GM19099 (cell line): ENCODE data around the gene FOXA2.

Experiments used
- POLR2A ChIP-seq: IDR thresholded peaks from 3 replicates; pipeline ENCODE4 v1.6.1; 2011; ENCODE audit warnings: low read depth; ENCODE audit not compliant: insufficient read length; ENCODE audit errors: extremely low read depth

The FOXA2 gene

DNA sequence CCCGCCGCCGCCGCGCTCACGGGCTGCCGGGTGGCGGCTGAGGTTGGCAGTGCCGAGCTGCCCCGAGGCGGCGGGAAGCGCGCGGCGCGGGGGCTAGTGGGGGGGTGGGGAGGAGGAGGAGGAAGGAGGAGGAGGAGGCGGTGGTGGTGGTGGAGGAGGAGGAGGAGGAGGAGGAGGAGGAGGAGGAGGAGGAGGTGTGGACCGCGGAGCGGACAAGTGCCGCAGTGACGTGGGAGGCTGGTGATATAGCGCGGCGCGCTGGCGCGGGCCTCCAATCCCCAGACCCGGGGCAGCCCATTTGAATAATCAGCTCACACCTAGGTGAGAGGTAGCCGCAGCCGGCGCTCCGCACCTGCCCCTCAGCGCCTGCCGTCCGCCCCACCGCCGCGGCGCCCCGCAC lies at the start of gene FOXA2:
TSS of gene FOXA2 (minus strand) at position 51 of the 400 bp plus-strand sequence. CDS start 294 bp downstream, outside the sequence.
- no peak for TF ChIP-seq POLR2A

DNA sequence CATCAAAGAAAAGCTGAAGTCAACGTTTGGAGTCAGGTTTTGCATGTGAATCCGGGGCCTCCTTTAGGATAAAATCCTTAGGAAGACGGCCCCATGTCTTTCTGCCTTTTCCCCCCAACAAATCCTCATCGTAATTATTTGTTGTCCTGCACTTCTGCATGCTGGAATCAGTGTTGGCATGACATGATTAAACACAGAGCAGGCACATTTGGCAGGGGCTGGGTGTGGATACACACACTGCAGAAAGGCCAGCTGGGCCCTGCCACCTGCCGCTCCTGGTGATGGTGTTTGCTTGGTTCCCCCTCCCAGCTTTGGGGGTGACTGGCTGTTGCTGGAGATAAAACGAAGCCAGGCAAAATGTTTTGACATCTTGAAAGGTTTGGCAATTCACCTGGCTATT lies 46.3 kb upstream of the FOXA2 start:
- TF ChIP-seq POLR2A = no peak

DNA sequence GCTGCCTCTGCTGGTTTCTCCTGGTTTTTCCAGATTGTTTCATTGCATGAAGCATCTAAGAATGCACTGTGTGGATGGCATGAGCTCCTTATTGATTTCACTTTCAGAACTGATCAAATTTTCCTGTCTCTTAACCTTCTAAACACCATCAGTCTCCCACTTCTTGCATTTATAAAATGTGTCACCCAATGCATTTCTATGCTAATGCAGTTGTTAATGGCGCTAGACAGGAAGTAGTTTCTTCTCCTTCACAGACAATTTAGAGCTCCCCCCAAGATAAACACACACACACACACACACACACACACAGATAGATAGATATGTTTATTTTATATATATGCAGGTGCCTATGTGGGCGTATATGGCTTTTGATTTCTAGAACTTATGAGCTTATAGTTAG lies 45.6 kb upstream of the FOXA2 start:
- no peak for TF ChIP-seq POLR2A

DNA sequence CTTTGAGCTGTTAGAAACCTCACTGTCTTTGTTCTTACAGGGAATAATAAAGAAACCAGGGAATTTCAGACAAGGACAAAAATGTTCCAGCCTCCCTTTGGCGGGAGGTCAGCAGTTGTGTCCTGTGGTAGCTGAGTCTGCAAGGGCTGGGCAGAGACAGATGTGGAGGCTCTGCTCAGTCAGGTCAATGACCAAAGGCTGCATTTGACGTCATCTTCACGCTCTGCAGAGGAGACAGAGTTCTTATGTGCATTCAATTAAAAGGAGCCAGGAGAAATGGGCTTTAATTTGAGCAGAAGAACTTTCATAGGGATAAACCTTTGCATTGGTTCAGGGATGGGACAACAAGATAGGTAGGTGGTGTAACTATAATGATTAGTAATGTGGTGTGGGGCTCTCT lies 45.1 kb upstream of the FOXA2 start:
- TF ChIP-seq POLR2A = no peak

DNA sequence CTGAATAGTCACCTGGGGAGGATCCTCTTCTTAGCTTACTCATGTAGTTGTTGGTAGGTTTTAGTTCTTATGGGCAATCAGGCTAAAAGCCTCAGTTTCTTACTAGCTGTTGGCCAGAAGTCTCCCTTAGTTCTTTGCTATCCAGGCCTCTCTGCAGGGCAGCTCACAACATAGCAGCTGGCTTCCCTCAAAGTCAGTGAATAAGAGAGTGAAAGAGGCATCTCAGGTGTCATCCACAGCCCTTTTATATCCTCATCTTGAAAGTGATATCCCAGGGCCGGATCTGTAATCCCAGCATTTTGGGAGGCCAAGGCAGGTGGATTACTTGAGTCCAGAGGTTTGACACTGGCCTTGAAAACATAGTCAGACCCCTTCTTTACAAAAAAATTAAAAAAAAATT lies 42.1 kb upstream of the FOXA2 start:
- no peak for TF ChIP-seq POLR2A

DNA sequence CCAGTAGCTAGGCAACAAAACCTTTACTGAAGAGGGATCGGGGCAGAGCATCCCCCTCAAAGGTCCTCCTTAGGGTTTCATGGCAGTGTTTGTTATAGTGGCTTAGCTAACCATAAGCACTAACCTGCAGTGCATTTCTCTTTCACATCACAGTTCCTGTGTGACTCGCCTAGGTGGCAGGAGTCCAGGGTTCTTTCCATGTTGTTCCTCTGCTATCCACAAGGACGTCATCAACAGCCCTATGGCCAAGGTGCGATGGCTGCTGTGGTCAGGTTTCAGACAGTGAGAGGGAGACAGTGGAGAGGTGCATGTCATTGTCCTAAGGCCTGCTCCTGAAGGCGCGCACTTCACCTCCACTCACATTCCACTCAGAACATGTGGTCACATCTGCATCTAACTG lies 38.8 kb upstream of the FOXA2 start:
- TF ChIP-seq POLR2A = no peak

DNA sequence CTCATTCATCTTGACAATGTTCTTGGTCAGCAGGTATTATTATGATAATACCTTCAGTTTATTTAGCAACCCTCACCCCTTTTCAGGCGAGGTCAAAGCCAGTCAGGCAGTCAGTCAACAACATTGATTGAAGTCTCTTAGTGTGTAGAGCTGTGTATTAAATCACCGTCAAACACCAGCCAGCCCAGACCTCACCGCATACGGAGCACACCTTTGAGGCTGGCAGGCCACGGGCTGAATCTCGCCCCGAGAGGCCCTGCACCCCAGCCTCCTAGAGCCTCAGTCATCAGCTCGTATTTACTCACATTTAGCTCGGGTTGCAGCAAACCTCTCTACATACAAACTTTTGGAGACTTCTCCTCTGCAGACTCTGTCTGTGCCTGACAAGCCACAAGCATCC lies 36.0 kb upstream of the FOXA2 start:
- no peak for TF ChIP-seq POLR2A

DNA sequence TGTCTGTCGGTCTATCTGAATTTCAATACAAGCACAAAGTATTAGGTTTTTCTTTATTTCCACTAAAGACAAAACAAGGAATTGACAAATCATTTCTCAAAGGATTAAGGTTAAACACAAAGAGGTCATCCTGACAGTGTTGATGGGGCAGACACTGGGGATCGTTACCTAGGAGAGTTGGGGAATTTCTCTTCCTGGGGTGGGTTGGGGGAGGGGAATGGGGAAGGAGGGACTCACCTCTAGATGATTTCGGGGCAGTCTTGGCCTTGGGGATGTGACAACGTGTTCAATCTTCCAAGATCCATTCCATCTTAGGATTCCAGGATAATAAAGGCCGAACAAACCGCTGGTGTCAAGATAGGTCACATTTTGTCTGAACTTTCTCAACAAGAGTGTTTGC lies 35.4 kb upstream of the FOXA2 start:
- TF ChIP-seq POLR2A = no peak

DNA sequence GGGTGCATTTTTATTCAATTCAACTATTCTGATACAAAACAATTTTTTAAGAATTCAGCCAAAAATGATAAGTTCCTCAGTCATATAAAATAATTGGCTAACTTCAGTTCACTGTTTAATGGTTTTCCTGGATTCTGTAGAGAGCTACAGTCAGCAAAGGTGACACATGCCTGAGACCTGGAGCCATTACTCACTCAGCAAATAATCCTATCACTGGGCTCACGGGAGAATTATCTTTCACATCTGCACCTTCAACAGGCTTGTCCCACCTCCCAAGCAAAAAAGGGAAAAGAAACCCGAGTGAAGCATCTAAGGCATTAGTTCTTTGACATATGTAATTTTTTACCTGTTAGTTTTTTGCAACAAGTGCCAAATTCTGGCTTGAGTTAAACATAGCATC lies 34.9 kb upstream of the FOXA2 start:
- TF ChIP-seq POLR2A = no peak

DNA sequence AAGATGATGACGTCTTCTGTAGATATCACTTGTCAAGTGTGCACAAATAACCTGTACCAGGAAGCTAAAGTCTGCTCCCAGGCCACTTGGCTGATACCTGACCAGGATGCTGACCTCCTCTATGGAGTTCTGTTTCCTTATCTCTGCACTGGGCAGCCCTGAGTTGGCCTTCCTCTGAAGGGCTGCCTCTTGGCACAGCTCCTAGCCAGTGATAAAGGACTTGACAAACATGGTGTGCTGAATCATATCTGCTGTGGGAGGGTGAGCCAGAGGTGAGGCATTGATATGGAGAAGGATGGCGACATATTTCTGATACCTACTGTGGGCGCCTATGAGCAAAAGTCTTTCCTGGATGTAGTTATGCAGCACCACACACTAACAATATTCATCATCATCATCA lies 32.8 kb upstream of the FOXA2 start:
- TF ChIP-seq POLR2A = no peak

DNA sequence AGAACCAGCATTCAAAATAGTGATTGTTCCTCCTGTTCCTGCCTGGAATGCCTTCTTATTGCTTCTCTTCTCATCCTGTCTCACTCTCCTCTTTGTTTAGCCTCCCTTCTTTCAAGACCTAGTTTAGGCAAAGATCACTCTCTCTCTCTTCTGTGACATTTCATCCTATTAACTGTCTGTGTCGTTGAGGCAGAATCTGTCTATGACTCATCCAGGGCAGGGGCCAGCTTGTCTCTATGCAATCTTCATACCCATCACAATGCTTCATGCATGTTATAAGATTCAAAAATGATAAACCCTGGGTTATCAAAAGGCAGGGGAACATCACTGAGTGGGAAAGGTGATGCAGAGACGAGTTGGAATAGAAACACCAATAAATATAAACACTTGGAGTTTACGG lies 32.2 kb upstream of the FOXA2 start:
- no peak for TF ChIP-seq POLR2A

DNA sequence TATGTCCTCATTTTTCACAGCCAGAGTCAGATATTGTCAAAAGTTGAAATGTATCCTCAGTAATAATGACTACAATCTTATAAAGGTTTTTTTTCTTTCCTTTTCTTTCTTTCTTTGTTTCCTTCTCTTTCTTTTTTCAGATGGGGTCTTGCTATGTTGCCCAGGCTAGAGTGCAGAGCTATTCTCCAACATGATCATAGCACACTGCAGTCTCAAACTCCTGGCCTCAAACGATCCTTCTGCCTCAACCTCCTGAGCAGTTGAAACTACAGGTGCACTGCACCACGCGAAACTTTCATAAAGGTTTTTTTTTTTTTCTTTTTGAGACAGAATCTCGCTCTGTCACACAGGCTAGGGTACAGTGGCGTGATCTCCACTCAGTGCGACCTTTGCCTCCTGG lies 31.1 kb upstream of the FOXA2 start:
- TF ChIP-seq POLR2A = no peak

DNA sequence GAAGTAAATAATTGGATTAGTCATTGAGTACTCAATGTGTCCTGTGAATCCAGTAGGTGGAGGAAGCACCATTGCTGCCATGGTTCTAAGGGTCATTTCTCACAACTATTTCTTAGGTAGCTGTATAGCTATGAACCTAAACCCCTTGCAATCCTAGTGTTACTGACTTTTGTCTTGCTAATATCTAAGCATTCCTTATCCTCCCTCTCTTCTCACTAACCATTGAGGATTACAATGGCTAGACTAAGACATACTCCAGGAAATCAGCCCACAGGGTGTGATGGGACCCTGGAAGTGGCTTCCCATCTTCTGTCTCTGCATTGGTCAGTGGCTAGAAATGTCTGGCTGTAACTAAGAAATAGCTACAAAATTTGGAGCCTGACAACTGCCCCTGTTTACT lies 27.3 kb upstream of the FOXA2 start:
- TF ChIP-seq POLR2A = no peak

DNA sequence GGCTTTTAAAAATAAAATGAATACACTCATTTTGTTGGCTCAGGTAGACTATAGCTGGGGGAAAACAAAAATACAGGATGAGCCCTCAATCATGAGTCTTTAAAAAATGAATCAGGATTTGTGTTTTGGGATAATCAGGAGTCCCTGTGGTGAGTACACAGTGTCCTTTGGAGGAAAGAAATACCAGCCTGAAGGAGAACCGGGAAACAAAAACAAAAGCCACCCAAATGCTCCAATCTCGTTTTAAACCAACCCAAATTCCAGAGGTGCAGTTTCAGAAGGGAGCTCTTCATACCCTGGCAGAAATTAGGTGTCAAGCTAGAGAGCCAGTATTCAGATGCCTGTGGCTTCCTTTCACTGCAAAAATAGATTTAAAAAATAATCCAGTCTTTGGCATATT lies 23.3 kb upstream of the FOXA2 start:
- TF ChIP-seq POLR2A = no peak

DNA sequence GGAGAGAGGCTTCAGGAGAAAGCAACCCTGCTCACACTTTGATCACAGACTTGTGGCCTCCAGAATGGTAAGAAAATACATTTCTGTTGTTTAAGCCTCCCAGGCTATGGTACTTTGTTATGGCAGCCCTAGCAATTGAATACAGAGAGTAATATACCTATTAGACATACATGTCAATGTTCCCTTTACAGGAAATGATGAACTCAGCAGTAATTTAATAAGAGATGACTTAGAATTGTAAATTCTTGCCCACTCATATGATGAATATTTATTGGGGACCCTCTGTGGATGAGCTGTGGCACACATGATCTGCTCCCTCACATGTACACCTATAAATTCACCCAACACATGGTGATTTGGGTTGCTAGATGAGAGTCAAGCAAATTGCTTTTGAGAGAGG lies 20.4 kb upstream of the FOXA2 start:
- no peak for TF ChIP-seq POLR2A

DNA sequence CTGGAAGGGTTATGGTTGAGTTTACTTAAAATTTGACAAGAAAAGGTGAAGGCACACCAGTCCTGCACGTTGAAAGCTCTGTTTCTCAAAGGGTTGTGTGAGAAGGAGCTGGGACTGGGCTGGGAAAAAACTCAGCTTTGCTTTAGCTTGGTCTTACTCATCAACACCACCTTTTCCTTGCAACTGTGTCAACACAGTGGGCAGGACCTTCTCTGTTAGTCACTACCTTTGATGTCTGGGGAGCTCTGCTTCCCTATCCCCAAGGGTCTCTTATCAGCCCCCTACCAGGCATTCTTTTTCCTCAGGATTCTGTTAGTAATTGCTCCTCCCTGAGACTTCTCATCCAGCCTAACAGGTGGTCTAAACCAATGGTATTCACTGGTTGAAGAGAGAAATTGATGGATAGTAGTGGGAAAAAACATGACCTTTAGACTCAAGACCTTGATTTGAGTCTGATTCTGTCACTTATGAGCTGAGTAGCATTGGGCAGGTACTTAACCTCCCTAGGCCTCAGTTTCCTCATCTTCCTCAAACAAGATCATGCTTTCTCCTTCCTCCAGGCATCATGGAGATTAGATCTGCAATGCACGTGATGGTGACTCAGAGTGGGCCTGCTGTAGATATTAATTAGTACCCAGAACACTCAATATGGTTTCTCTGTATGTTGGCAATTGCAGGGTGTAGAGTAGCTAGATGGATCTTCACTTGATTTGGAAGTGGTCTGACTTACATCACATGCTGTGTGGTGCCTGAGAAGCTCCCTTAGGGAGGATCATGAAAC lies 17.2 kb upstream of the FOXA2 start:
- TF ChIP-seq POLR2A = no peak

DNA sequence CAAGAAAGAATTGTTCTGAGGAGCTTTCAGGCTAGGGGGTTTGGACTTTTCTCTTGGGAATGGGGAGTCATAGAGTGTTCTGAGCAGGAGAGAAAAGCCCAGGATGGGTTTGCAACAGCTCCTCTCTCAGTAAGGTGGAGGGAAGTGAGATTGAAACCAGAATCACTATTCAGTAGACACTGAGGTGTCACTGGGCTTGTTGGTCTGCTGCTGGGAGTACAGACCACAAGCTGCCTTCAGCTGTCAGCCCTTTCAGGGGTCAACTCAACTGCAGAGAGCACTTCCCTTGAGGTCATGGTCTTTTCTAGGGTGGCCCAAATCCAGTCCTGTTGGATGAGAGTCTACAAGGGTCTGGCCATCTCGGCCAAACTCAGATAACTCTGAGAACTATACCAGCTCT lies 12.9 kb upstream of the FOXA2 start:
- TF ChIP-seq POLR2A = no peak
